ENCODE results near the gene LCN1. TPM values are rescaled to one million over a fixed set of nuclear protein-coding genes. Genes with fewer than 3 reads are reported as not detected.

LCN1 gene
- total RNA-seq, 2 experiments from 2014 or later = not detected

DNA sequence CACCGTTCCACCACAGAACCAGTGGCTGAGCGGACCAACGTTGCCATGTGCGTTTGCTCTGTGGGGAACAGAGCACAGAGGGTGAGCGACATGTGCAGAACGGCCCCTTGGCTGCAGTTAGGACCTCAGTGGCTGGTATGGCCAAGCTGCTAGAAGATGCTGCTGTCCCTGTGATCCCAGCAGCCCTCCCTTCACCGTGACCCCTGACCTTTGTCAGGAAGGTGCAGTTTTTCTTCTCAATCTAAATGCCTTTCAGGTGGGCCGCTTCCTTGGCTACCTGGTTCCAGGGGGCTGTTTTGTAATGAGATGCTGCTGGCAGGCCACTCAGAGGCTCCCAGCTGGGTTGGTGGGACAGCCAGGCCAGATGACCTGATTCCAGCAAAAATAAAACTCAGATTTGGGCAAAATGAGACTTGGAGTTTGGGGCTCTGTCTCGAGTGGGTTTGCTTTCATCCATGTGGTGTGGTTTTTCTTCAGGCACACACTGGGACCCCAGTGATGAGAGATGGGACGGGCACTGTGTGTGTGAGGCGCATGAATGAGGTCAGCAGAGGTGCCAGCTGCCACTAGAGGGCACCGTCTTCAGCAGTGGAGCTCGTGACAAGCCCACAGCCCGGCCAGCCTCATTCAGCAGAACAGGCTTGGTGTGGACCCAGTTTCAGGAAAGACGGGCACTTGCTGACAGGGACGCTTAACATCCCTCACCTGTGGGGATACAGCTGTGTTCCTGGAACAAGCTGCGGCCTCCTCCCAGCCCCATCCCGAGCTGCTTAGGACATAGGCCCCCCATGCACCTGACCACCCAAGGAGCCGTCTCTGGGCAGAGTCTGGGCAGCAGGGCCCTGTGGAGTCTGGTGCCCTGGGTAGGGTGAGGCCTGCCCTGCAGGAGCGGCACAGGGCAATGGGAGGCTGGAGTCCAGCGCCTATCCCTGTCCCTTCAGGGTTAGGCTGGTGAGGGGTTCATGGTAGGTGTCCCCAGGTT is 16.7 kb upstream of the LCN1 start:
- Histone ChIP-seq H3K79me2 (ENCODE audit: insufficient read depth, low read depth, low read length) (peaks cover 16% of the 10 kb centered on the region; the same call in 1 of the 2 replicates), H3K27ac (ENCODE audit: low read depth, low read length, poor library complexity, severe bottlenecking) (no peak overlapping the region), H3K4me1 (ENCODE audit: insufficient read depth, low read length, poor library complexity, severe bottlenecking) (peaks cover 14% of the 10 kb centered on the region), H3K4me2 (ENCODE audit: low read length) (no peak overlapping the region), H3K36me3 (ENCODE audit: insufficient read depth, low read length) (peaks cover 41% of the 10 kb centered on the region), H3K9me2 (ENCODE audit: insufficient read depth, low read length) (no peaks in the 10 kb centered on the region), H2AFZ (ENCODE audit: low read length) (no peak overlapping the region), H4K20me1 (ENCODE audit: insufficient read depth, low read length) (no peaks in the 10 kb centered on the region), H3K9me3 (ENCODE audit: low read length) (no peaks in the 10 kb centered on the region), H3K4me3 (ENCODE audit: low read depth, low read length, poor library complexity, severe bottlenecking) (no peak overlapping the region)
- ChIA-PET POLR2A (no interaction called here), CTCF (ENCODE audit: unreplicated experiment) (no interaction called here)
- intact Hi-C loops (cut with micrococcal nuclease; ENCODE audit: unreplicated experiment) = no loop called here
- TF ChIP-seq, protein P1, sequence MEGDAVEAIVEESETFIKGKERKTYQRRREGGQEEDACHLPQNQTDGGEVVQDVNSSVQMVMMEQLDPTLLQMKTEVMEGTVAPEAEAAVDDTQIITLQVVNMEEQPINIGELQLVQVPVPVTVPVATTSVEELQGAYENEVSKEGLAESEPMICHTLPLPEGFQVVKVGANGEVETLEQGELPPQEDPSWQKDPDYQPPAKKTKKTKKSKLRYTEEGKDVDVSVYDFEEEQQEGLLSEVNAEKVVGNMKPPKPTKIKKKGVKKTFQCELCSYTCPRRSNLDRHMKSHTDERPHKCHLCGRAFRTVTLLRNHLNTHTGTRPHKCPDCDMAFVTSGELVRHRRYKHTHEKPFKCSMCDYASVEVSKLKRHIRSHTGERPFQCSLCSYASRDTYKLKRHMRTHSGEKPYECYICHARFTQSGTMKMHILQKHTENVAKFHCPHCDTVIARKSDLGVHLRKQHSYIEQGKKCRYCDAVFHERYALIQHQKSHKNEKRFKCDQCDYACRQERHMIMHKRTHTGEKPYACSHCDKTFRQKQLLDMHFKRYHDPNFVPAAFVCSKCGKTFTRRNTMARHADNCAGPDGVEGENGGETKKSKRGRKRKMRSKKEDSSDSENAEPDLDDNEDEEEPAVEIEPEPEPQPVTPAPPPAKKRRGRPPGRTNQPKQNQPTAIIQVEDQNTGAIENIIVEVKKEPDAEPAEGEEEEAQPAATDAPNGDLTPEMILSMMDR (conservative IDR thresholded peaks at IDR 0.05; ENCODE audit: low read length) = peak; percentile 79
- no peak for TF ChIP-seq EZH2phosphoT487 (IDR thresholded peaks at IDR 0.05; ENCODE audit: borderline replicate concordance, low read depth, low read length)
- DNase-seq (ENCODE audit: low spot score) = peak; percentile 62
- TSS peak; percentile 84 for BruUV-seq (replicated peaks)

DNA sequence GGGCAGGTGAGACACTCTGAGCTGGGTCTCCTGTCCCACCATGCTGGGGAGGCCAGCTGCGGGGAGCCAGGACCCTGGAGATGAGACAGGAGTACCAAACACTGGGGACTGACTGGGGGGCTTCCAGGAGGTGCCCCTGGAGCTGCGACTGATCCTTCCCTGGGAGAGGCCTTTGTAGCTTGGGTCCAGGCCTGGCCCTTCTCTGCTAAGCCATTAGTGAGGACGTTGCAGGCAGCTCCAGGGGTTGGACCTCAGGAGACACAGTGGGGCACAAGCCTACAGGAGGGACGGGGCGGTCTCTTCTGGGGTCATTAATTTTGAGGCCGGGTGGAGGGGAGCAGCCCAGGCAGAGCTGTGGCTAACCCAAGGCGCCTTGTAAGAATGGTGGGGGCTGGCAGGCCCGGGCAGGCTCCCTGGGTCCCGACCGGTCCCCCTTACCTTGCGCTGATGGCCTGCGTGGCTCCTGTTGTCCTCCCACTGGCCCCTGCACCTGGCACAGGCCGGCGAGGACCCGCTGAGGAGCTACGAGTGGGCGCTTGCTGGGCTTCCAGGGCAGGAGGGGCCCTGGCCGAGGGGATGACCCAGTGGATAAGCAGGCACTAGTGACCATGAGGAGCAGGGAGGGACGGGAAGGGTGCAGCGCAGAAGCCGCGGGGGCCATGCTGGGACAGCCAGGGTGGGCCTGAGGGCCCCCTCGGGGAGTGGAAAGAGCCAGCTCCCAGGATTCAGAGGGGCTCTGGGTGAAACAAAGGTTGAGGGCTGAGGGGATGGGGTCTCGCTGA is 15.6 kb upstream of the LCN1 start:
- Histone ChIP-seq H3K27ac (ENCODE audit: low read depth, low read length, poor library complexity, severe bottlenecking) (no peak overlapping the region), H3K36me3 (ENCODE audit: insufficient read depth, low read length) (peaks cover 41% of the 10 kb centered on the region), H3K4me2 (ENCODE audit: low read length) (no peak overlapping the region), H3K9me3 (ENCODE audit: low read length) (no peaks in the 10 kb centered on the region), H3K4me3 (ENCODE audit: low read depth, low read length, poor library complexity, severe bottlenecking) (no peak overlapping the region), H3K79me2 (ENCODE audit: insufficient read depth, low read depth, low read length) (peaks cover 15% of the 10 kb centered on the region; the same call in 1 of the 2 replicates), H2AFZ (ENCODE audit: low read length) (no peak overlapping the region), H3K4me1 (ENCODE audit: insufficient read depth, low read length, poor library complexity, severe bottlenecking) (peaks cover 7% of the 10 kb centered on the region), H3K9me2 (ENCODE audit: insufficient read depth, low read length) (no peaks in the 10 kb centered on the region), H4K20me1 (ENCODE audit: insufficient read depth, low read length) (no peaks in the 10 kb centered on the region)
- POLR2A ChIA-PET = no interaction called here
- intact Hi-C loops (cut with micrococcal nuclease; ENCODE audit: unreplicated experiment) = no loop called here
- CTCF ChIA-PET (ENCODE audit: unreplicated experiment) = no interaction called here
- DNase-seq (ENCODE audit: low spot score) = no peak
- TF ChIP-seq, protein P1 (conservative IDR thresholded peaks at IDR 0.05; ENCODE audit: low read length) = no peak
- no peak for TF ChIP-seq EZH2phosphoT487 (IDR thresholded peaks at IDR 0.05; ENCODE audit: borderline replicate concordance, low read depth, low read length)
- BruUV-seq (replicated peaks) = no TSS peak
